ENCODE results near the gene LPA. TPM values are rescaled to one million over a fixed set of nuclear protein-coding genes. Genes with fewer than 3 reads are reported as not detected.
A peak's percentile ranks its signal among the peaks of the same experiment; 100 is the strongest.

LPA gene
- total RNA-seq, 1 donor from 2014 or later: not detected

GRCh38 chr6:160667639-160668481 is 3.8 kb upstream of the LPA start:
- Mint-ChIP-seq H3K4me3 (ENCODE audit: unreplicated experiment) (no peak overlapping the region), H3K9me3 (ENCODE audit: unreplicated experiment) (peaks cover 26% of the 10 kb centered on the region), H3K27ac (ENCODE audit: unreplicated experiment) (no peak overlapping the region), H3K36me3 (ENCODE audit: unreplicated experiment) (no peaks in the 10 kb centered on the region), H3K4me1 (ENCODE audit: unreplicated experiment) (no peaks in the 10 kb centered on the region), H3K27me3 (ENCODE audit: unreplicated experiment) (no peaks in the 10 kb centered on the region)
- DNase-seq (ENCODE audit: extremely low spot score, unreplicated experiment): no peak
- peak; percentile 9 for TF ChIP-seq CTCF (IDR thresholded peaks at IDR 0.05)

- no peak for DNase-seq (ENCODE audit: extremely low spot score, unreplicated experiment)
- H3K27ac Mint-ChIP-seq (ENCODE audit: unreplicated experiment): no peak overlapping the region
- H3K4me1 Mint-ChIP-seq (ENCODE audit: unreplicated experiment): no peaks in the 10 kb centered on the region
- no peaks in the 10 kb centered on the region for H3K27me3 Mint-ChIP-seq (ENCODE audit: unreplicated experiment)
- TF ChIP-seq CTCF (IDR thresholded peaks at IDR 0.05): no peak
- peaks cover 32% of the 10 kb centered on the region for H3K9me3 Mint-ChIP-seq (ENCODE audit: unreplicated experiment)
- H3K4me3 Mint-ChIP-seq (ENCODE audit: unreplicated experiment): no peak overlapping the region
- no peaks in the 10 kb centered on the region for H3K36me3 Mint-ChIP-seq (ENCODE audit: unreplicated experiment)
Observed at GRCh38 chr6:160662842-160663241, 1.2 kb downstream of the LPA start.

GRCh38 chr6:160662429-160662828 is 1.6 kb downstream of the LPA start:
- Mint-ChIP-seq H3K36me3 (ENCODE audit: unreplicated experiment) (no peaks in the 10 kb centered on the region), H3K9me3 (ENCODE audit: unreplicated experiment) (peaks cover 35% of the 10 kb centered on the region)
- no peak for TF ChIP-seq CTCF (IDR thresholded peaks at IDR 0.05)

GRCh38 chr6:160661216-160661615 is 2.9 kb downstream of the LPA start:
- H3K27ac Mint-ChIP-seq (ENCODE audit: unreplicated experiment): no peak overlapping the region
- no peak overlapping the region for H3K4me3 Mint-ChIP-seq (ENCODE audit: unreplicated experiment)
- H3K9me3 Mint-ChIP-seq (ENCODE audit: unreplicated experiment): peaks cover 39% of the 10 kb centered on the region
- no peaks in the 10 kb centered on the region for H3K36me3 Mint-ChIP-seq (ENCODE audit: unreplicated experiment)
- no peaks in the 10 kb centered on the region for H3K4me1 Mint-ChIP-seq (ENCODE audit: unreplicated experiment)
- TF ChIP-seq CTCF (IDR thresholded peaks at IDR 0.05): no peak
- DNase-seq (ENCODE audit: extremely low spot score, unreplicated experiment): no peak
- no peaks in the 10 kb centered on the region for H3K27me3 Mint-ChIP-seq (ENCODE audit: unreplicated experiment)

More at GRCh38 chr6:160662429-160662828, 1.6 kb downstream of the LPA start:
- Mint-ChIP-seq H3K4me1 (ENCODE audit: unreplicated experiment) (no peaks in the 10 kb centered on the region), H3K27me3 (ENCODE audit: unreplicated experiment) (no peaks in the 10 kb centered on the region), H3K27ac (ENCODE audit: unreplicated experiment) (no peak overlapping the region), H3K4me3 (ENCODE audit: unreplicated experiment) (no peak overlapping the region)
- DNase-seq (ENCODE audit: extremely low spot score, unreplicated experiment): no peak

- Mint-ChIP-seq H3K27me3 (ENCODE audit: unreplicated experiment) (no peaks in the 10 kb centered on the region), H3K36me3 (ENCODE audit: unreplicated experiment) (no peaks in the 10 kb centered on the region), H3K27ac (ENCODE audit: unreplicated experiment) (no peak overlapping the region), H3K4me1 (ENCODE audit: unreplicated experiment) (no peaks in the 10 kb centered on the region), H3K4me3 (ENCODE audit: unreplicated experiment) (no peak overlapping the region), H3K9me3 (ENCODE audit: unreplicated experiment) (peaks cover 39% of the 10 kb centered on the region)
- DNase-seq (ENCODE audit: extremely low spot score, unreplicated experiment): no peak
- TF ChIP-seq CTCF (IDR thresholded peaks at IDR 0.05): no peak
Observed at GRCh38 chr6:160659562-160659961, 4.5 kb downstream of the LPA start.

Measured in osteocyte (in vitro differentiated cells).